HL-60/S4 treated with retinoic acid at 250 ng/mL for 4 days and 3 days (cell line): ENCODE results near the gene GULP1.
"Not testable (repeated sequence)": the region's sequence is repeated elsewhere in the genome, so short reads cannot be mapped to it uniquely, and the experiment has no call there.

Source experiments
- in situ Hi-C: fragments of 300-500 bp; cut with MboI; formaldehyde crosslinking; loops from 2 replicates; pipeline ENCODE4 v1.7.0; 2022; ENCODE audit warnings: low sequenced_read_pairs

The GULP1 gene

GRCh38 chr2:188291617-188292347, at the start of gene GULP1:
Gene GULP1 (plus strand): TSS chr2:188291874. CDS start chr2:188477703, 185,829 bp downstream.
- in situ Hi-C loops, result no loop called here

- in situ Hi-C loops, result no loop called here
Measured at GRCh38 chr2:188243381-188243780, 48.3 kb upstream of the GULP1 start.

GRCh38 chr2:188244383-188244782, 47.3 kb upstream of the GULP1 start:
- in situ Hi-C loops, result no loop called here

- in situ Hi-C loops, result no loop called here
Measured at GRCh38 chr2:188245230-188245629, 46.4 kb upstream of the GULP1 start.

GRCh38 chr2:188248513-188248912, 43.2 kb upstream of the GULP1 start:
- in situ Hi-C loops, result no loop called here

- in situ Hi-C loops, result no loop called here
Measured at GRCh38 chr2:188251034-188251433, 40.6 kb upstream of the GULP1 start.

- in situ Hi-C loops, result no loop called here
Measured at GRCh38 chr2:188256420-188256819, 35.3 kb upstream of the GULP1 start.

- in situ Hi-C loops, result no loop called here
Measured at GRCh38 chr2:188265315-188265714, 26.4 kb upstream of the GULP1 start.

GRCh38 chr2:188267776-188268175, 23.9 kb upstream of the GULP1 start:
- in situ Hi-C loops, result no loop called here

GRCh38 chr2:188269004-188269403, 22.7 kb upstream of the GULP1 start:
- in situ Hi-C loops, result no loop called here

GRCh38 chr2:188272121-188272520, 19.6 kb upstream of the GULP1 start:
- in situ Hi-C loops, result no loop called here

- in situ Hi-C loops, result no loop called here
Measured at GRCh38 chr2:188274274-188274673, 17.4 kb upstream of the GULP1 start.

GRCh38 chr2:188276255-188276654, 15.4 kb upstream of the GULP1 start:
- in situ Hi-C loops, result no loop called here

- in situ Hi-C loops, result no loop called here
Measured at GRCh38 chr2:188277786-188278185, 13.9 kb upstream of the GULP1 start.

GRCh38 chr2:188278388-188279092, 13.1 kb upstream of the GULP1 start:
- in situ Hi-C loops, result no loop called here

GRCh38 chr2:188279093-188279445, 12.6 kb upstream of the GULP1 start:
- in situ Hi-C loops, result no loop called here

- in situ Hi-C loops, result no loop called here
Measured at GRCh38 chr2:188280811-188281222, 10.9 kb upstream of the GULP1 start.

GRCh38 chr2:188282907-188283306, 8.8 kb upstream of the GULP1 start:
- in situ Hi-C loops, result no loop called here

- in situ Hi-C loops, result not testable (repeated sequence)
Measured at GRCh38 chr2:188284251-188284650, 7.4 kb upstream of the GULP1 start.

GRCh38 chr2:188285049-188285448, 6.6 kb upstream of the GULP1 start:
- in situ Hi-C loops, result no loop called here

GRCh38 chr2:188285774-188286173, 5.9 kb upstream of the GULP1 start:
- in situ Hi-C loops, result no loop called here

- in situ Hi-C loops, result no loop called here
Measured at GRCh38 chr2:188291142-188291616, 495 bp upstream of the GULP1 start.
